Measurements from ENCODE around the gene PTGFR. TPM values are rescaled to one million over a fixed set of nuclear protein-coding genes. Genes with fewer than 3 reads are reported as not detected.

PTGFR gene
- total RNA-seq, 4 donors from 2014 or later, result 0.18 to 1.7 (median 1.0) TPM

GRCh38 chr1:78565393-78565792 is 74.6 kb downstream of the PTGFR start:
- no peaks in the 10 kb centered on the region for H3K9me3 ChIP-seq
- H3K27ac ChIP-seq, result no peak overlapping the region
- H3K4me3 ChIP-seq, result no peak overlapping the region
- DNase-seq, result no peak
- H3K27me3 ChIP-seq, result no peaks in the 10 kb centered on the region
- no peaks in the 10 kb centered on the region for H3K4me1 ChIP-seq
- no peaks in the 10 kb centered on the region for H3K36me3 ChIP-seq
- TF ChIP-seq POLR2A (IDR thresholded peaks at IDR 0.05), result no peak
- no peak for TF ChIP-seq CTCF (IDR thresholded peaks at IDR 0.05)

- TF ChIP-seq CTCF (IDR thresholded peaks at IDR 0.05) (no peak), POLR2A (IDR thresholded peaks at IDR 0.05) (no peak)
- Histone ChIP-seq H3K4me1 (no peaks in the 10 kb centered on the region), H3K27me3 (no peaks in the 10 kb centered on the region), H3K36me3 (no peaks in the 10 kb centered on the region), H3K27ac (no peak overlapping the region), H3K9me3 (no peaks in the 10 kb centered on the region), H3K4me3 (no peak overlapping the region)
- no peak for DNase-seq
These were observed 79.8 kb downstream of the PTGFR start for GRCh38 chr1:78570539-78570938.

- no peaks in the 10 kb centered on the region for H3K9me3 ChIP-seq
- no peak for DNase-seq
- no peaks in the 10 kb centered on the region for H3K4me1 ChIP-seq
- no peaks in the 10 kb centered on the region for H3K36me3 ChIP-seq
- H3K27ac ChIP-seq, result no peak overlapping the region
- H3K4me3 ChIP-seq, result no peak overlapping the region
- H3K27me3 ChIP-seq, result no peaks in the 10 kb centered on the region
- no peak for TF ChIP-seq CTCF (IDR thresholded peaks at IDR 0.05)
- no peak for TF ChIP-seq POLR2A (IDR thresholded peaks at IDR 0.05)
These were observed 86.7 kb downstream of the PTGFR start for GRCh38 chr1:78577257-78578100.

- Histone ChIP-seq H3K4me1 (no peaks in the 10 kb centered on the region), H3K27ac (no peak overlapping the region), H3K4me3 (no peak overlapping the region), H3K9me3 (no peaks in the 10 kb centered on the region), H3K27me3 (no peaks in the 10 kb centered on the region), H3K36me3 (no peaks in the 10 kb centered on the region)
- TF ChIP-seq CTCF (IDR thresholded peaks at IDR 0.05), result no peak
- no peak for DNase-seq
These were observed 95.8 kb downstream of the PTGFR start for GRCh38 chr1:78586572-78586971.

GRCh38 chr1:78587211-78587610 is 96.4 kb downstream of the PTGFR start:
- H3K9me3 ChIP-seq, result no peaks in the 10 kb centered on the region
- H3K36me3 ChIP-seq, result no peaks in the 10 kb centered on the region
- TF ChIP-seq POLR2A (IDR thresholded peaks at IDR 0.05), result no peak
- TF ChIP-seq CTCF (IDR thresholded peaks at IDR 0.05), result no peak
- H3K4me3 ChIP-seq, result no peak overlapping the region
- no peak for DNase-seq
- H3K27me3 ChIP-seq, result no peaks in the 10 kb centered on the region
- no peak overlapping the region for H3K27ac ChIP-seq
- no peaks in the 10 kb centered on the region for H3K4me1 ChIP-seq

Other genes with a start within 250 kb of the PTGFR start
- gene IFI44L, start 129.5 kb downstream of the PTGFR start, total RNA-seq, result 10 to 100 TPM in 1 of 4 donors, 1 to 10 TPM in 2, under 1 TPM in 1; 0.38 to 11.6 (median 2.9) TPM
- gene IFI44, start 158.9 kb downstream of the PTGFR start, total RNA-seq, result 10 to 100 TPM in 3 of 4 donors, 1 to 10 TPM in 1; 3.9 to 67.7 (median 12.4) TPM